Brain pericyte (primary cell): ENCODE results near the gene PRKAG2.

Experiments used
- DNase-seq: peaks from one replicate; pipeline ENCODE4 v3.0.0-alpha.2; 2012; ENCODE audit warnings: low read depth, low spot score

PRKAG2 gene

DNA sequence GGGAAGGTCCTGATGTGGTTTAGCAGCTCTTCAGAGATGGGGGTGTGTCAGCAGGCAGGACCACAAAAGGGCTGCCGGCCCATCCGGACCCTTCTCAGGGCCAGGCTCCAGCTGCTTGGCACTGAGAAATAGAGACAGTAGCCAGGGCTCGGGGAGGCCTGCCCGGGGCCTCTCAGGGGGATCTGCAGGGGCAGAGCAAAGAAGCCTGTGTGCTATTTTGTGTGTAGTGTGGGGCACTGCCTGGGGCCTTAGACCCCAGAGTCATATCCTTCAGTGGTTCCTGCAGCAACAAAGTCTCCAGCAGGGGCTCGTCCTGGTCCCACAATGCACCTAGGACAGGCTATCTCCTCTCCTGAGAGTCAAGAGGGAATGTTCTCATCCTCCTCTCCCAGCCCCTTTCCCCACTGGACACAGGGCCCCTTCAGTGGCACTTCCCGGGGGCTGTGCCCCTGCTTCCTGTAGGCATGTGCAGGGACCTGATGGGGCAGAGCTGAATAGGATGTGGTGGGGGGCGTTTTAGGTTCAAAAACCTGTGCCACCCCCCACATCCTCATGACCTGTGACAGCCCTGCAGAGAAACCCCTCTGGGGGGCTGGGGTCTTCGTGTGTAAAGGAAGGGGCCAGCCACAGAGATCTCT, 197.7 kb downstream of the PRKAG2 start:
- DNase-seq, result no peak

GRCh38 chr7:151678227-151678604, 198.7 kb downstream of the PRKAG2 start:
- DNase-seq, result no peak

DNA sequence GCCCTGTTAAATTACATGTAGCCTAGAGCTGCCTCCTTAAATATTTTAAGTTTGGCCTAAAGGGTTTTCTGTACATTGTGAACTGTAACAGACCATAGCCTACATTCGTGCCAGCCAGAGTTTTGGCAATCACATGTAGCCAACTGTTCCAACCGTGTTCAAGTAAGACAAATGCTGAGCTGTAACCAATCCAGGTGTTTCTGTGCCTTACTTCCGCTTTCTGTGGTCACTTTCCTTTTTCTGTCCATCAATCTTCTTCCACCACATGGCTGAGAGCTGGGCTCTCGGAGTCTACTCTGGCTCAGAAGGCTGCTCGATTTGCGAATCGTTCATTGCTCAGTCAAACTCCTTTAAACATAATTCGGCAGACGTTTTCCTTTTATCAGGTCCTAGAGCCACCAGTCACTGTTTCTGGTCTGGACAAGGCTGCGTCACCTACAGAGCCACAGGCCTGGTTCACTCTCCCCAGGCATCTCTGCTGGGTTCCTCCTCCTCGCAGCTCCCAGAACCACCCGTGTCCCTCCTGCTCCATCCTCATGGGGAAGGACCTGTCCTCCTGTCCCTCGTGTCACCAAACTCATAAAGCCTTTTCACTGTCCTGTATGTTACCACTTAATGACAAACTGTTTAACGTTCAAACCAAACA, 199.2 kb downstream of the PRKAG2 start:
- no peak for DNase-seq

DNA sequence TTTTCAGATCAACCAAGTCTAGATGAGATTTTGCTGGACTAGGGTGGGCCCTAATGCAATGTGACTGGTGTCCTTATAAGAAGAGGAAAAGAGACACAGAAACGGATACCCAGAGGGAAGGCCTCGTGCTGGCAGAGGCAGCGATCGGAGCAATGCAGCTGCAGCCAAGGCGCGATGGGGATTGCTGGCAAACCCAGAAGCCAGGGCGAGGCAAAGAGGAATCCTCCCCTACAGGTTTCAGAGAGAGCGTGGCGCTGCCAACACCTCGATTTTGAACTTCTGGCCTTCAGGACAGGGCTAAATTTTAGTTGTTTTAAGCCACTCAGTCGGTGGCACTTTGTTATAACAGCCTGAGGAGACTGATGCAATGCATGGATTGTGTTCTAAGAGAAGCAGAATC, 200.2 kb downstream of the PRKAG2 start:
- no peak for DNase-seq

DNA sequence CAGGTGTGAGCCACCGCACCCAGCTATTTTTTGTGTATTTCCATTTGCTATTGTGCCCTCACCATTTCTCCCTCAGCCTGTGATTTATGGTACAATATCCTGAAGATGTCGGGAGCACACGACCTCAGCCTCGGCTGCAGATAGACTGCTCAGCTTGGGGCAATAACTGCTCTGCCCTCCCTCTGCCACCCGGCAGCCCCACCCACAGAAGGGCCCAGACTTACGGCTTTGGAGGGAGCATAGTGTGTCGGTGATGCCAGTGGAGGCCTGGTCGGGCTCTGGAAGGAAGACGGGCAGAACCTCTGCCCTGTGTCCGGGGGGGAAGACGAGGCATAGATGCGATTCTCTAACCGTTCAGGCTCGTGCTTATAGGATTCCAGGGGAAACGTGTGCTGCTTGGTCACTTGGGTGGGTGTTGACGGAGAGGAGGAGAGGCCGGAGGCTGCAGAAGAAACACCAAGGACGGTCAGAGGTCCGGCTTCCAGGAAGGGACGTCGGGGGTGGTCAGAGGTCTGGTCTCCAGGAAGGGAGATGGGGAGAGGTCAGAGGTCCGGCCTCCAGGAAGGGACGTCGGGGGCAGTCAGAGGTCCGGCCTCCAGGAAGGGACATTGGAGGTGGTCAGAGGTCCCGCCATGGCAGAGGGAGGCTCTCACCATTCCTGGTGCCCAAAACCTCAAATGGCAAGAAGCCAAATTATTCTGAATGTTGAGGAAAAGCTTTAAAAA, 201.6 kb downstream of the PRKAG2 start:
- DNase-seq, result no peak

- DNase-seq, result no peak
These were observed 202.6 kb downstream of the PRKAG2 start for GRCh38 chr7:151674161-151674920.

GRCh38 chr7:151673216-151673615, 203.7 kb downstream of the PRKAG2 start:
- no peak for DNase-seq

DNA sequence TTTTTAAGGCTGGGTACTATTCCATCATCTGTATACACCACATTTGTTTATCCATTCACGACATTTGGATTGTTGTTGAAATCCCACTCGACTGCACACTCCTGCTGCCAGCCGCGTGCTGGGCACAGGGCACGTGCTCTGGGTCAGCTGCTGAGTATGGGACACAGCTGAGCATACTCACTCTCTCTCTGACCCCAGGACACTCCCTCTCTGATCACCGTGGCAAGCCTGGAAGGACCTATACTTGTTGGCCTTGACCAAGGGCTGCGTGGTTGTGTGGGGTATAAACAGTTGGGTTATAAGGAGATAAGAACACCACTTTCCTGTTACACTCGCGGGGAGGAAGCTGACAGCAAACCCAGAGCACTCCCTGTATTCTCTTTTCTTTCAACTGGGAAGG, 204.2 kb downstream of the PRKAG2 start:
- no peak for DNase-seq

GRCh38 chr7:151671514-151671913, 205.4 kb downstream of the PRKAG2 start:
- DNase-seq, result no peak

- no peak for DNase-seq
These were observed 207.2 kb downstream of the PRKAG2 start for GRCh38 chr7:151669762-151670161.

DNA sequence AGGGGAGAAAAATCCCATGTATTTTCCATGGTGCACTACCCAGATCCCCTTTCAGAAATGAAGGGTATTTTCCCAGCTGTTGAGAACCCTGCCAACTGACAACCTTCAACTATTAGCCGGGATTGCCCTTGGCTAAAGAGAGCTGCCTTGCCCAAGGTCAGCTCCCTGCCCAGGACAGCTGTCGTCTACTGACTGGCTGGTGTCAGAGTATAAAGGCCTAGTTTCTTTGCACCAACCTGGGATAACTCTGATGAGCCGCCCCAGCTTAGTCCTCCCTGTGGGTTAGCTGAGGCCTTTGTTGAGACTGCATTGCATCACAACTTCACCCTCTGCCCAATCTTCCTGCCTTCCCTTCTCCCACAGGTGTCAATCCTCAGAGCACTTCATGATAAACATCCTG, 210.0 kb downstream of the PRKAG2 start:
- no peak for DNase-seq

- peak; percentile 86 for DNase-seq
These were observed 211.5 kb downstream of the PRKAG2 start for GRCh38 chr7:151665368-151665767.

- DNase-seq, result no peak
These were observed 212.6 kb downstream of the PRKAG2 start for GRCh38 chr7:151664268-151664667.

GRCh38 chr7:151663382-151664100, 213.4 kb downstream of the PRKAG2 start:
- no peak for DNase-seq

DNA sequence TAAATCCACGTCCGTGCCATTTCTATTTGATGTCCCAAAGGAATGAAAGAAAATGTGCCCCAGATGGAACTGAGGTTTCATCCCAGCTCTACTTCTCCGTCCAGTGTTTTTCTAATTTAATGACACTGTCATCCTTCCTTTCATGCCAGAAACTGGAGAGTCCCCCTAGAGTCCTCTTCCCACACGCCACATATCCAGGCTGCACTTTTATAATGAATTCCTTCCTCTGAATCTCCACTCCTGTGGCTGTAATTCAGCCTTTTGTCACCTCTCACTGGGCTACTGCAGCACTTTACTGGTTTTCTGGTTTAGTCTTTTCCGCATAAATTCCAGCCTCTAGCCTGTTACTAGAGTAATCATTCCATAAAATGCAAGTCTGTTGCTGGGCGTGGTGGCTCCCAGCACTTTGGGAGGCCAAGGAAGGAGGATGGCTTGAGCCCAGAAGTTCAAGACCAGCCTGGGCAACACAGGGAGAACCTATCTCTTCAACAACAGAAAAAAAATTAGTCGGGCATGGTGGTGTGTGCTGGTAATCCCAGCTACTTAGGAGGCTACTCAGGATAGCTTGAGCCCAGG, 214.6 kb downstream of the PRKAG2 start:
- no peak for DNase-seq

- no peak for DNase-seq
These were observed 215.3 kb downstream of the PRKAG2 start for GRCh38 chr7:151661587-151661986.

DNA sequence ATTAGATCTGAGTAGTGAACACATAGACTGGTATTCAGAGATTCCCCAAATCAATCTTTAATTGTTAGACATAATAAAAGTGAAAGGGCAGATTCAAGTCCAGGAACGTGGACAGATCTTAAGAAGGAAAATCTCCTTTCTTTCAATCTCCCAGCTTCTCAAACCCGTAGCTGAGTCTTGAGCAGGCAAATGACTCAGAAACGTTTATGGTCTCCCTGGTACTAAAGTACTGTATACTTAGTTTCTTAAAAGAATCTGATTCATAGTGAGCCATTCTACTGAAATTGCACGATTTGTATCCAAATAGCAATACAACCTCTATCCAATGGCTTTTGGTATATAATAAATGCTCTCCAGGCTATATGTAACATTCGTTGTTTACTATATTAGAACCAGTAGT, 216.8 kb downstream of the PRKAG2 start:
- no peak for DNase-seq

DNA sequence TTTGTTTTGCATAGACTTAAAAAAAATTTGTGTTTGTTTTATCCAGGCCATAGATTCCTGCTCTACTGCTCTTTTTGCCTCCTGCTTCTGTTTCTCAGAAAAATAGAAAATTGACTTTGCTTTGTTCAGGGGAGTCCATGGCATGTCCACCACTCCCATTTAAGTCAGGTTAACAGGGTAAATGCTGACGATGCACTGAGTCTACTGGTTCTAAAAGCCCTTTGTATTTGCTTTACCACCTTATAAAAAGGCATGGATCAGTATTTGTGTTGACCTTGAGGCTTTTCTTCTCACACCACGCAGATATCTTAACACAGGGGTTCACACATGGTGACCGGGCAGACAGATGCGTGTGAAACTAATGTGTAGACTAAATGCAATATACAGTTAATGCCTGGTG, 217.7 kb downstream of the PRKAG2 start:
- no peak for DNase-seq

DNA sequence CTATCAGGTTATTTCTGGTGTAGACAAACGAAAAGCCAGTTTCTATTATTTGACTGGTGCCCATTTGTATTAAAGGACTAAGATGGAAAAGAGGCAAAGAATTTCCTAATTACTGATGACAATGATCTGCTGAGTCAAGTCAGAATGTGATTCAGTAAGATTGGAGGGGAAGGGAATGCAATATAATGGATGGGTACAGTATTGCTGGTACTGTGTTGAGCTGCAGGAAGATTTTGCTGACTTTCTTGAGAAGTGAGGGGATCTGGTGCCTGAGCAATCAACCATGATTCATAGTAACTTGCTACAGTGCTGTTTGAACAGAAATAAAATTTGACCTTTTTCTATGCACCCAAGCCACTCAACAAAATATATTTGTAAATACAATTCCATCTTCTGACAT, 218.1 kb downstream of the PRKAG2 start:
- no peak for DNase-seq

DNA sequence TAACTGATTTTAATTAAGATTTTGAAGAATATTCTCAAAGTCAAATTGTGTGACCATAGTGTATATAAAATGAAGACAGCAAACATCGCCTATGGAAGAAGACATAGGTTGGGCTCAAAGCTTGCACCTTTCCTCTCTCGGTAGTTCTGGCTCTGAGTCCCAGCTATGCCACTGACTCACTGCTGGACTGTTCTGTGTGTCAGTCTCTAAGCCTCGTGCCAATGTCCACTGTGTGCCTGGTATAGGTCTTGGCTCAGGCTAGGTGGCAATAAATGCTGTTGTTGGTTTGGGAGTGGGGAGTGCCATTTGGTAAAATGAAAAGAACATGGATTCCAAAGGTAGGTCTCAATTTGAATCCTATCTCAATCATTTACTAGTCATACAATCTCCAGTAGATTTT, 219.7 kb downstream of the PRKAG2 start:
- DNase-seq, result no peak

DNA sequence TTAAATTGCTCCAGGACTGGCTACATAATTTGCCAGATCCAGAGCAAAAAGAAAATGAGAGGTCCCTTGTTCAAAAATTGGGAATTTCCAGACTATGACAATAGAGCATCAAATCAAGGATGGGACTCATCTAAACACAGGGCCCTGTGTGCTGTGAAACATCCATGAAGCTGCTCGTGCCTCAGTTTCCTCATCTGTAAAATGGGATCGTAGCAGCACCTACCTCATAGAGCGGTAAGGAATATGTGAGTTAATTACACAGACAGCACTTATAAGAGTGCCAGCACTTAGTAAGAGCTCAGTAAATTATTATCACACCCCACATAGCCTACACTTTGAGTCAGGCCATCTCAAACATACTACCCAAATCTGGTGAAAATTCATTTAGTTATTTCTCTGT, 221.4 kb downstream of the PRKAG2 start:
- no peak for DNase-seq
